ENCODE results near the gene CD320.

The CD320 gene

GRCh38 chr19:8321067-8321985 lies 13.2 kb upstream of the CD320 start, which contains the start of the genes NDUFA7 and RPS28 (continued):
- peak; percentile 32; the same call in 1 of the 2 replicates for TF ChIP-seq PBX3 (CRISPR knock-in tag; IDR thresholded peaks at IDR 0.05)
- TF ChIP-seq ZNF416 (tag by site-specific recombination; IDR thresholded peaks at IDR 0.05): no peak
- TF ChIP-seq REST (tag by site-specific recombination; IDR thresholded peaks at IDR 0.05): no peak
- peak; percentile 75; the same call in 1 of the 2 replicates for TF ChIP-seq ZBTB20 (tag by site-specific recombination; IDR thresholded peaks at IDR 0.05)

GRCh38 chr19:8320564-8321066 lies 12.5 kb upstream of the CD320 start:
- CTCF ChIA-PET: interaction anchor here (0.7 kb wide), 1 partner anchor 76 kb away, joined by 3 read pairs; no protein-coding TSS in a partner anchor
- Histone ChIP-seq H3K4me1 (ENCODE audit: control insufficient read depth, insufficient read depth, low read length) (peaks cover 5% of the 10 kb centered on the region; the same call in 1 of the 2 replicates), H3K9me3 (ENCODE audit: control insufficient read depth, insufficient read depth, low read depth, low read length) (no peaks in the 10 kb centered on the region), H3K4me3 (ENCODE audit: low read depth, low read length) (peak overlapping the region; percentile 97), H3K27ac (ENCODE audit: extremely low read depth, low read depth, low read length) (peak overlapping the region; percentile 67), H3K36me3 (ENCODE audit: control insufficient read depth in 2 of 2, insufficient read depth in 1 of 2, low read length in 2 of 2) (peaks cover 14 to 47% of the 10 kb centered on the region in 2 experiments)
- POLR2A ChIA-PET: interaction anchor here (0.6 to 2.0 kb wide), 8 partner anchors 9 to 392 kb away, joined by 3 to 22 read pairs (median 5); partner anchors contain the start of genes RAB11B and ZNF414
- TF ChIP-seq ZNF513 (tag by site-specific recombination; IDR thresholded peaks at IDR 0.05) (no peak), ZSCAN30 (tag by site-specific recombination; IDR thresholded peaks at IDR 0.05) (no peak), ZBTB20 (tag by site-specific recombination; IDR thresholded peaks at IDR 0.05) (no peak), ZNF514 (tag by site-specific recombination; IDR thresholded peaks at IDR 0.05) (no peak), ZNF16 (tag by site-specific recombination; IDR thresholded peaks at IDR 0.05; ENCODE audit: low read depth) (0 out of 2 replicates have a peak, but pooled peaks have one; percentile 11), ZNF140 (tag by site-specific recombination; IDR thresholded peaks at IDR 0.05) (no peak), IKZF3 (tag by site-specific recombination; IDR thresholded peaks at IDR 0.05) (no peak), REPIN1 (tag by site-specific recombination; IDR thresholded peaks at IDR 0.05; ENCODE audit: low read depth) (no peak), ZFP3 (tag by site-specific recombination; IDR thresholded peaks at IDR 0.05; ENCODE audit: low read depth) (no peak), ZNF362 (tag by site-specific recombination; IDR thresholded peaks at IDR 0.05) (no peak), ZNF558 (tag by site-specific recombination; IDR thresholded peaks at IDR 0.05) (no peak), HOXA7 (CRISPR knock-in tag; IDR thresholded peaks at IDR 0.05; ENCODE audit: borderline replicate concordance) (no peak), ZNF335 (tag by site-specific recombination; conservative IDR thresholded peaks at IDR 0.05) (peak; percentile 59; the same call in 1 of the 2 replicates), ZNF548 (tag by site-specific recombination; IDR thresholded peaks at IDR 0.05) (no peak), ZNF223 (tag by site-specific recombination; IDR thresholded peaks at IDR 0.05) (no peak), ZBTB48 (tag by site-specific recombination; IDR thresholded peaks at IDR 0.05) (peak; percentile 91), ZBTB11 (tag by site-specific recombination; conservative IDR thresholded peaks at IDR 0.05; ENCODE audit: low read depth) (peak; percentile 36; the same call in 1 of the 2 replicates), EGR2 (tag by site-specific recombination; IDR thresholded peaks at IDR 0.05; ENCODE audit: low read depth) (no peak), ZNF621 (tag by site-specific recombination; IDR thresholded peaks at IDR 0.05) (no peak)
